HG03064 (cell line): Measurements from ENCODE around the gene FOXJ2.
"Not testable (repeated sequence)": the region's sequence is repeated elsewhere in the genome, so short reads cannot be mapped to it uniquely, and the experiment has no call there.

Experiments used
- ATAC-seq: cut with Tn5 transposase; IDR thresholded peaks from one replicate; pipeline ENCODE4 v1.9.1; 2021; ENCODE audit warnings: low read depth; ENCODE audit not compliant: unreplicated experiment

The FOXJ2 gene

DNA sequence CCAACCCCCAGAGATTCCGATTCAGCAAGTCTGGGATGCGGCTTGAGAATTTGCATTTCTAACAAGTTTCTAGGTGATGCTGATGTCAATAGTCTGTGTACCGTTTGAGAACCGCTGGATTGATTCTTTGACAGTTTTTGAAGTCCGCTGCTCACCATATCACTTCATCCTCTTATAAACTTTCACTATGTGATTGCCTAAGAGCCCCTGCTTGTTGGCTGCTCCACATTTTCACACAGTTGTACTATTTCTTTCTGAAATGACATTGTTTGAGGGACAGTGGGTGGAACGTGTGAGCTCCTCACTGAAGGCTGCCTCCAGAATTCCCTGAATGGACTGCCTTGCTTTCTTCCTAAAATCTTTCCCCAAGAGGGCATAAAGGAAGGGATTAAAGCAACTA lies 26.0 kb downstream of the FOXJ2 start:
- ATAC-seq, result no peak

DNA sequence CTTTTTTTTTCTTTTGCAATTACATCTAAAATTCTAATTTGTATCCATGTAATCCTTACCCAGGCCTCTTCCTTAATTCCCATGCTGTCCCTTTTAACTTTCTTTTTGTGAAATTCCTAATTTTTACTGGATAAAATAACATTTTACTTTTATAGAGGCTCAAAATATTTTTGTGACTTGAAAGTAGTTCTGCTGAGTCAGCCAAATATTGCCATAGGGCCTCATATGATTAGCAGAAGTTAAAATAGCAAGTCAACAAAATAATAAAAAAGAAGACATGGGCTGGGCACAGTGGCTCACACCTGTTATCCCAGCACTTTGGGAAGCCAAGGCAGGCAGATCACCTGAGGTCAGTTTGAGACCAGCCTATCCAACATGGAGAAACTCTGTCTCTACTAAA lies 31.6 kb downstream of the FOXJ2 start:
- ATAC-seq, result no peak

DNA sequence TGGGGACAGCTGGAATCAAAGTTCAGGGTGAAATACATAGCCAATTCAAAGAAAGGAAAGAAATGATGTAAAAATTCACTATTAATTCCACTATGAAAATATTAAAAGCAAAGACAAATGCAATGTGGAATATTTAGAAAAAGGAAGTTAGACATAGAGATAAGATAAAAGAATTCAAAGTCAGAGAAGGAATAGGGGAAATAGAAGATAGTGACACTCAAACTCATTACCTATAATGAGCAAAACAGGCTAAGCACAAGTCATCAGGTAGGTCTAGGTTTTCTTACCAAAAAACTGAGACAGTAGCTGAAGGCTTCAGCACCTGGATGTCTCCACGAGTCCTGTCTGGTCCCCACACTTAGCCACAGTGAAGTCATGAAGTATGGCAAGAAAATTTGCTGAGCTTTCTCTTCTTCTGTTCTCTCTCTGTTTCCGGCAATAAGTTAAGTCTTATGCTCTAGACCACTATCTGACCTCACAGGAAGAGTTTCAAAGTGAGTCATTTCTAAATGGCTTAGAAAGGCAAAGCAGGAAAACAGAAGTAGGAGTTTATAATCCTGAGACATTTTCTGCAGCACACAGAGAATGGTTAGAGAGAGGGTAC lies 33.6 kb downstream of the FOXJ2 start, which contains the start of gene C3AR1:
C3AR1 (minus strand) TSS at position 369 of the 604 bp plus-strand sequence. CDS start 6,174 bp downstream, outside the sequence.
- ATAC-seq, result peak; percentile 57

DNA sequence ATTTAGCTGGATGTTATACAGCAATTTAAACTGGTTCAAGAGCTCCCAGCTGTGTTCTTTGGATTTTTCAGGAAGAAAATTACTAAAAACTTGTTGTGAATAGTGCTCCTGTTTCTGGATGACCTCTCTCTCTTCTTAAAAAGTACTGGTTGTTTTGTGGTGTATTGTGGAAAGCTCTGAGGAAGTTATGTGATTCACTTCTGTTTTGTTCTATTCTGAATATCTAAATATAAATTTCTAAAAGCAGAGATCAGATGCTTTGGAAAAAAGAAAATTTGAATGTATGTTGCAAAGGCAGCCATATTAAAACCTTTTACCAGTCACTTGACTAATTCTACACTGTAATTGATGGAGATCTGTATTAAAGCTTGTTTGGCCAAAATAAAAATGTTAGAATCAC lies 37.1 kb downstream of the FOXJ2 start:
- no peak for ATAC-seq

DNA sequence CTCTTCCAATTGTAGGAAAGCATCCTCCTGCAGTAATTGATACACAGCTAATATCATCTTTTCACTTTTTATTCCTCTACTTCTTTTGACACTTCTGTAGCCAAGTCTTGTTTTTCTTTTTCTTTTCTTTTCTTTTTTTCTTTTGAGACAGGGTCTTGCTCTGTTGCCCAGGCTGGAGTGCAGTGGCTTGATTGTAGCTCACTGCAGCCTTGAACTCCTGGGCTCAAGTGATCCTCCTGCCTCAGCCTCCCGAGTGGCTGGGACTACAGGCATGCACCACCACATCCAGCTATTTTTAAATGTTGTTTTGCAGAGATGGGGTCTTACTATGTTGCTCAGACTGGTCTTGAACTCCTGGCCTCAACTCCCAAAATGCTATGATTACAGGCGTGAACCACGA lies 39.3 kb downstream of the FOXJ2 start:
- ATAC-seq, result not testable (repeated sequence)

DNA sequence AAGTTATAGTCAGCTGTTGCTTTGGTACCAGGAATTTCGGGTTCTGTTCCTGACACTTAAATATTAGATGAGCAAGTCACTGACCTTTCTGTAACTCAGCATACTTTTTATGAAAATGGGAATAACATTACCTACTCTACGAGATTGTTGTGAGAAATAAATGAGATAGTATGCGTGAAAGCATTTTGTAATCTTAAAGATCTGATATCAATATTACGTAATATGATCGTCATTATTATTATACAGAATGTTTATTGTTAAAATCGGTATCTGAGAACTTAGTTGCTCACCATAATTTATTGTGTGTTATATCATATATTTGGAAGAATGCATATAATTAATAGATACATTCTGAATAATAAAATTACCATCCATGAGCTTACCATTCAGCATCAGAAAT lies 43.4 kb downstream of the FOXJ2 start:
- no peak for ATAC-seq

DNA sequence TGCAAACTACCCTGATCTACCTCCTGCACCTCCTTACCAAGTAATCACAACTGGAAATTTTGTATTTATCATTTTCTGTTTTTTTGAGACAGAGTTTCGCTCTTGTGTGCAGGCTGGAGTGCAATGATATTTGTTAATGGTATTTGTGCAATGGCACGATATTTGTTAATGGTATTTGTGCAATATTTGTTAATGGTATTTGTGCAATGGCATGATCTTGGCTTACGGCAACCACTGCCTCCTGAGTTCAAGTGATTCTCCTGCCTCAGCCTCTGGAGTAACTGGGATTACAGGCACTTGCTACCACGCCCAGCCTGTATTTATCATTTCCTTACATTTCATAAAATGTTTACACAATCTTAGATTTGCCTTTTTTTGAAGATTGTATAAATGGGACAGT lies 43.9 kb downstream of the FOXJ2 start:
- no peak for ATAC-seq

DNA sequence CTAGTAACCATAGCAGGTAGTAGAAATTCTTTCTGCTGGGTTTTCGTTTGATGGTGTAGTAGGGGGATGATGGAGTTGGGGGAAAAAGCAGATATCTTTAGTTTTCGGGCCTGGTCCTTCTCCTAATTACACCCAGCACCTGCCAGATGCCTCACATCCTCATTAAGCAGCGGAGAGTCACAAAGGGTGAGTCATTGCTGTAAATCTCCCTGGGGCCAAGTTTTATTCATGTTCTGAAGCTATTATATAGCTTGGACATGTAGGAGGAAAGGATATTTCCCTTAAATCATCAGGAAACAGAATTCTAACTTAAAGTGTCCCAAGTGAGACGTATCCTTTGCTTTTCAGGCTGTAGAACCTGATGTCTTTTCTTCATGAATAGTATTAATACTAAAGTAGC lies 44.7 kb downstream of the FOXJ2 start:
- ATAC-seq, result no peak

DNA sequence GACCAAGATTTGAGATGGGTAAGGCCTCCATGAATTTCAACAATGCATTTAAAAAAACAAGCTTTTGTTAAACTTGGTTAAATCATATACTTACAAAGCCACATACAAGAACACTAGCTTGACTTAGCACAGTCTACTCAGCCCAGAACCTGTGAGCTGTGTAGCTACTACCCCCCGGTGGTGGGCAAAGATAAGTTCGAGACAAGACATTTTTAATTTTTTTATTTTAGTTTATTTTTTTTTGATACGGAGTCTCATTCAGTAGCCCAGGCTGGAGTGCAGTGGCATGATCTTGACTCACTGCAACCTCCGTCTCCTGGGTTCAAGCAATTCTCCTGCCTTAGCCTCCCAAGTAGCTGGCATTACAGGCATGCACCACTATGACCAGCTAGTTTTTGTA lies 45.9 kb downstream of the FOXJ2 start:
- no peak for ATAC-seq

DNA sequence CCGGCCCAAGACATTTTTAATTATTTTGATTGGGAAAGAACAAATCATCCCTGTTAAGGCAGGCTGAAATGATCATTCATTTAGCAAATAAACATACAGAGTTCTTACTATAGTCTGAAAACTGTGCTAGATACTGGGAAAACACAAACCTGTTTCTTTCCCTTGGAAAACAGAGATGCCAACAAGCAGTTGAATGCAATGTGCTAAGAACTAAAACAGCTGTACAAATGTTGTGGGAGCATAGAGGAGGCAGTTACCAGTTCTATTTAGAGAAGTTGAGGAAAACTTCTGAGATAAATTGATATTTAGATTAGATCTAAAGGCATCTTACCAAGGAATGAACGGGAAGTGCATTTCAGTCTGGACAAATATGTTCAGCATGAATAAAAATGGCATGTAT lies 46.4 kb downstream of the FOXJ2 start:
- ATAC-seq, result no peak

DNA sequence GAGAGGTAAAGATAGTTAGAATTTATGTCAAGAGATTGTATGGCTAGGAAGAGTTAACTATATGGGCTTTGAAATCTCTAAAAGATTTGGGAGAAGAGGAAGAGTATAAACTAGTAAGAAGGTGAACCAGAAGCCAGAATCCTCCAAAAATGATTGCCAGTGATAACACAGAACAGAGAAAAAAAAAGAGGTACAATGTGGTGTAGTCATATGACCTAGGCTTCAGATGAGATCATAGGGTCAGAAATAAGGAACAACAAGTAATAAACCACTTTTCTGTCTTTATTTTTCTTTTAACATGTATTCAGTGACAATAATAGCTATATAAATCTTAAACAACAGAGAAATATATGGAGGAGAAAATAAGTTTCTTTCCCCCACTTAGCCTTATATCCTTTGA lies 47.6 kb downstream of the FOXJ2 start:
- no peak for ATAC-seq

DNA sequence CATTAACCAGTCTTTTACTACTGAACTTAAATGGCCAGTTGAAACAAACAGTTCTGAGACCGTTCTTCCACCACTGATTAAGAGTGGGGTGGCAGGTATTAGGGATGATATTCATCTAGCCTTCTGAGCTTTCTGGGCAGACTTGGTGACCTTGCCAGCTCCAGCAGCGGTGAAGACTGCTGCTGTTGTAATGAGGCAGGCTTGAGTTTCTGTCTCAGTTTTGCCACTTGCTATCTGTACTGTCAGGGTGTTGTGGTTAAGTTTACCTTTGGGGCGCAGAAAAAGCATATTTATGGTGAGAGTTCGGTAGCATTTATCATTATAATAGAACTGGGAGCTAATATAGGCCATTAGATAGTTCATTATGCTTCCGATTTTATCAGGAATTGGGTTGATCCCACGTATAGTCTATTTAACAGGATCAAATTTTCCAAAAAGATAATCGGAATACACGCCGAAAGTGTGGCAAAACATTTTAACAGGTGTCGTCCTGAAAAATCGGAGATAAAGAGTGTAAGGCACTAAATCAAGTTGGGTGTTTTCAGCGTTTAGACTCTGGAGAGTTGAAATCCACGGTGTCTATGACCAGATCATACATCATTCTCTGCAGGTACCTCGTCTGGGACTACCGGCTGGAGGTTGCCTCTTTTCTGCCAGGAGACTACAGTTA lies 48.9 kb downstream of the FOXJ2 start:
- no peak for ATAC-seq

DNA sequence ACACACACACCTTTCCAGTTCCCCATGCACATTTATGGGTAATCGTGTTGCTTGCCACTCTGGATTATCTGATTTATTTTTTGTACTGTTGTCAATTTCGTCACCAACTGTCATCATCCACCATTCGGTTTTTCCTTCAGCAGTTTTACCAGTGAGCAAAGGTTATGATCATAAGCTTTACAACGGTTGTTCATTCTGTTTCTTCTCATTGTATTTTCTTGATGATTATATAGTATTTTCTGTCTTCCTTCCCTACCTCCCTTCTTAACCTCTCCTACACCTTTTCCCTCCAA lies 50.2 kb downstream of the FOXJ2 start:
- ATAC-seq, result no peak

DNA sequence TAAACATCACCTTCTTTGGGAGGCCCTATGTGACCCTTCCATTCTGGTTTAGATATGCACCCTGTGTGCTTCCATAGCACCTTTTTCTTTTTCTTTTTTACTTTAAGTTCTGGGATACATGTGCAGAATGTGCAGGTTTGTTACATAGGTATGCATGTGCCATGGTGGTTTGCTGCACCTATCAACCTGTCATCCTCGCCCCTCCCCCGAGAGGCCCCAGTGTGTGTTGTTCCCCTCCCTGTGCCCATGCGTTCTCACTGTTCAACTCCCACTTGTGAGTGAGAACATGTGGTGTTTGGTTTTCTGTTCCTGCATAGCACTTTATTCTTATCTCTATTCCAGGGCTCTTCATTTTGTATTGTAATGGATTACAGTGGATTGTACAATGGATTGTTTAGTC lies 51.8 kb downstream of the FOXJ2 start:
- ATAC-seq, result not testable (repeated sequence)

DNA sequence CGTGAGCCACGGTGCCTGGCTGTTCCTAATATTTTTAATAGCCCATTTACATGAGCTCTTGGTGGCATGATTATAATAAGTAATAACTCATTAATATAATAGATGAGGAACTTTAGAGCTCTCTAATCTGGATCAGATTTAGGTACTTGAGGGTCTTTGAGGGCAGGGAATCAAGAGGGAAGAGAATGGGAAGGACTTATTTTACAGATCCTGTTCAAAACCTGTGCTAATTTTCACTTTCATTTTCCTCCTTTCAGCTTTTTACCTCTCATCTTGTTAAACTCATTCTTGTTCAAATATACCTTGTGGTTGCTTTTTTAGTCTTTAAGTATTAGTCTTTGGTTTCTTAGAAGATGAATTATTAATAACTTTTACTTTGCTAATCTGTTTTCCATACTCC lies 55.1 kb downstream of the FOXJ2 start:
- ATAC-seq, result no peak

DNA sequence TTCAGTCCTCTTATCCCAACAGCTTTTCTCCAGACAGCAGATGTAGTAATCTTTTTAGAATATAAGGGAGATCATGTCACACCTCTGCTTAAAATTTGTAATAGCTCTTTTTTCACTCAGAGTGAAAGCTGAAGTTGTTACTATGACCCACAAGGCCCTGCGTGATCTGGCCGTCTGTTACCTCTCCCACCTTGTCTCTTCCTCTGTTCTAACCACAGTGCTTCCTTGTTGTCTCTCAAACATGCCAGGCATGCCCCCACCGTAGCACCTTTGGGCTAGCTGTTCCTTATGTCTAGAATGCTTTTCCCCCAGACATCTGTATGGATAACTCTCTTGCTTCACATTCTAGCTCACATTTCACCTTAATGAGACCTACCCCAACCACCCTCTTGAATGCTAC lies 56.1 kb downstream of the FOXJ2 start:
- peak; percentile 68 for ATAC-seq

DNA sequence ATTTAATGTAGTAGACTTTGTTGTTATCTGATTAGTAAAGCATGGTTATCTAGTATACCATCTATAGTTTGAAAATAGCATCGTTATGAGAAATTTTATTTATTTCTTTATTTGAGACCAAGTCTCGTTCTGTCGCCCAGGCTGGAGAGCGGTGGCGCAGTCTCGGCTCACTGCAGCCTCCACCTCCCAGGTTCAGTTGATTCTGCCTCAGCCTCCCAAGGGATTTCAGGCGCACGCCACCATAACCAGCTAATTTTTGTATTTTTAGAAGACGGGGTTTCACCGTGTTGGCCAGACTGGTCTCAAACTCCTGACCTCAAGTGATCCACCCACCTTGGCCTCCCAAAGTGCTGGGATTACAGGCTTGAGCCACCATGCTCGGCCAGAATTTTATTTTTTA lies 56.8 kb downstream of the FOXJ2 start:
- ATAC-seq, result not testable (repeated sequence)

DNA sequence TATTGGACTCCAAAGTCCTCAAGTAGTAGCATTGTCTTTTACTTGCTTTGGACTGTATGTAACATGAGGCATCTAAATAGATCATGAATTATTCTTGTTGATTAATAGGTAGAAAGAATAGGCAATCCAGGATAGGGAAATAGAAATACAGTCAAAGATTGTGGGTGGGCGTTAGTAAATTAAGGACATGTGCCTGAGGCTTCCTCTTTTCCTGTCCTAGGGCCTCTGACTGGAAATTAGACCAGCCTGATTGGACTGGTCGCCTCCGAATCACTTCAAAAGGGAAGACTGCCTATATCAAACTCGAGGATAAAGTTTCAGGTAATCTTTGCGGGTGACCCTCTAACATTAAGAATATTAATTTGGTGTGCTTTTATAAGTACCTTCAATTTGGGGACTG lies 57.2 kb downstream of the FOXJ2 start:
- ATAC-seq, result no peak

DNA sequence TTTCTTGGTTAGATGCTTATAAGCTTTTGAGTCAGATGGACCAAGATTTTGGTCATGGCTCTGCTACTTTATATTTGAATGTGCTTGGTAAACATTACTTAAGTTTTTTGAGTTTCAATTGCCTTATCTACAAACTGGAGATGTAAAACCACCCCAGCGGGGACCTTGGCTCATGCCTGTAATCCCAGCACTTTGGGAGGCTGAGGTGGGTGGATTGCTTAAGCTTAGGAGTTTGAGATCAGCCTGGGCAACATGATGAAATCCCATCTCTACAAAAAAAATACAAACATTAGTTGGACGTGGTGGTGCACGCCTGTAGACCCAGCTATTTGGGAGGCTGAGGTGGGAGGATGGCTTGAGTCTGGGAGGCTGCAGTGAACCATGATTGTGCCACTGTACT lies 60.8 kb downstream of the FOXJ2 start:
- ATAC-seq, result no peak

DNA sequence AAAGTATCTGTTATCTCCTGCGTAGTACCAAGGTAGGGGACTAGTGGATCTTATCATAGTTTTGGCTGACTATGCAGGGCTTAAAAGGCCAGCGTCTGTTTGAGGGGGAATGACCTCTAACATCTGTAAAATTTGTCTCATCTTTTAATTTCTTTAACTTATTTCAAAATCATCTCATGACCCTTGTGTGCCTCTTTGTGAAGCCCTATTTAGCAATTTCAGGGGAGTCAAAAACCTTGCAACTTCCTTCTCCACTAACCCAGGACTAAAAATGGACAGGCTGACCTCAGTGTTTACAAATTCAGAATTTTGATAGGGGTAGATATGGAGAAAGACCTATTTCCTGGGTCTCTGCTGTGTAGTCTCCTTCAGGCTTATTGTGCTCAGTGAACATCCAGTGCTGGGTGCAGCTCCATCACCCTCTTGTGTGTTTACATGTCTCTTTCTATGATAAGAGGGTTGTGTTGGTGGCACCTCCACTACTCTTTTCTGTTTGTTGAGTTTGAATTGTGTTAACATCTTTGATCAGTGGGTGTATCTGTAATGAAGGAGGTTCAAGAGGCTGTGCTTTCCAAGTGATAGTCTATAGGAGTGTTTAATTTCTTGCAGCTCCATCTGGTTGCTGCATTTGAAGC lies 63.9 kb downstream of the FOXJ2 start:
- no peak for ATAC-seq

DNA sequence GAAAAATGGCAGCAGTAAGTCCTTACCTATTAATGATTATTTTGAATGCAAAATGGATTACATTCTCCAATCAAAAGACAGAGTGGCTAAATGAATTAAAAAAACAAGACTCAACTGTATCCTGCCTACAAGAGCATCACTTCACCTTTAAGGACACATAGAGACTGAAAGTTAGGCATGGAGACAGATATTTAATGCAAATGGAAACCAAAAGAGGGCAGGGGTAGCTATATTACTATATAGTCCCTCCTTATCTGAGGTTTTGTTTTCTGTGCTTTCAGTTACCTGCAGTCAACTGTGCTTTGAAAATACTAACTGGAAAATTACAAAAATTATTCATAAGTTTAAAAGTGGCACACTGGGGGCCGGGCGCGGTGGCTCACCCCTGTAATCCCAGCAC lies 66.7 kb downstream of the FOXJ2 start:
- ATAC-seq, result no peak
